Measurements from ENCODE around the gene GTF2A2. TPM values are rescaled to one million over a fixed set of nuclear protein-coding genes. Genes with fewer than 3 reads are reported as not detected.

The GTF2A2 gene
- polyA plus RNA-seq, 1 of the 3 experiments (the other 2 are of a cell fraction) = 77.4 TPM

GRCh38 chr15:59654046-59654445 is 3.3 kb downstream of the GTF2A2 start:
- H3K4me2 ChIP-seq = no peak overlapping the region
- H3F3A ChIP-seq (replicated peaks; ENCODE audit: insufficient read depth) = peaks cover 18% of the 10 kb centered on the region
- no peak for DNase-seq
- H3K36me3 ChIP-seq (replicated peaks in 1 of 2; ENCODE audit: control insufficient read depth in 1 of 2, insufficient read depth in 2 of 2, low read length in 1 of 2) = peaks cover 33 to 54% of the 10 kb centered on the region in 2 experiments
- H3K9me2 ChIP-seq = no peaks in the 10 kb centered on the region
- H3K79me2 ChIP-seq (ENCODE audit: insufficient read depth) = peaks cover 68% of the 10 kb centered on the region
- WGBS (ENCODE audit: low lambda C conversion rate) = 100% methylated on average over 1 of the region's 1 CpG
- H3K27me3 ChIP-seq (ENCODE audit: insufficient read depth) = no peaks in the 10 kb centered on the region
- H2AFZ ChIP-seq (ENCODE audit: low read depth) = no peak overlapping the region
- peaks cover 21% of the 10 kb centered on the region for H4K20me1 ChIP-seq (ENCODE audit: insufficient read depth)
- no peak overlapping the region for H3K9ac ChIP-seq
- H3K4me3 ChIP-seq (ENCODE audit: low read depth in 2 of 2, low read length in 1 of 2) = no peak overlapping the region
- no peaks in the 10 kb centered on the region for H3K9me3 ChIP-seq
- H3K4me1 ChIP-seq (ENCODE audit: control insufficient read depth in 1 of 2, insufficient read depth in 2 of 2, low read depth in 1 of 2, low read length in 1 of 2) = peaks cover 8 to 9% of the 10 kb centered on the region in 2 experiments; a peak in 3 of 4 replicates
- ChIA-PET POLR2A (no interaction called here), CTCF (interaction anchor here (1.0 to 3.3 kb wide), 5 partner anchors 9 to 125 kb away, joined by 3 to 11 read pairs (median 4); no protein-coding TSS in a partner anchor)
- no peak for TF ChIP-seq TAF1 (IDR thresholded peaks at IDR 0.05; ENCODE audit: borderline replicate concordance, low read depth, low read length)
- no peak for TF ChIP-seq SIN3A (IDR thresholded peaks at IDR 0.05; ENCODE audit: borderline replicate concordance, low read depth, low read length)
- no peak for TF ChIP-seq GABPA (IDR thresholded peaks at IDR 0.05; ENCODE audit: low read depth)
- no peak for TF ChIP-seq USF1 (IDR thresholded peaks at IDR 0.05; ENCODE audit: borderline replicate concordance, low read depth)
- TF ChIP-seq MXI1 (IDR thresholded peaks at IDR 0.05; ENCODE audit: low read depth, low read length) = no peak
- no peak for TF ChIP-seq USF2 (IDR thresholded peaks at IDR 0.05; ENCODE audit: borderline replicate concordance, low read depth, low read length)
- no peak for TF ChIP-seq RXRA (IDR thresholded peaks at IDR 0.05; ENCODE audit: borderline replicate concordance, low read depth)
- no peak for TF ChIP-seq NFIC (IDR thresholded peaks at IDR 0.05; ENCODE audit: borderline replicate concordance)
- no peak for TF ChIP-seq ELF1 (IDR thresholded peaks at IDR 0.05)
- TF ChIP-seq MAX (IDR thresholded peaks at IDR 0.05; ENCODE audit: low read depth) = no peak
- TF ChIP-seq GATA2 (CRISPR knock-in tag; IDR thresholded peaks at IDR 0.05) = no peak
- H3K27ac ChIP-seq (ENCODE audit: low read depth in 2 of 2, low read length in 1 of 2) = no peak overlapping the region

GRCh38 chr15:59649603-59650002 is 7.7 kb downstream of the GTF2A2 start:
- H3K36me3 ChIP-seq (replicated peaks in 1 of 2; ENCODE audit: control insufficient read depth in 1 of 2, insufficient read depth in 2 of 2, low read length in 1 of 2) = peaks cover 48 to 81% of the 10 kb centered on the region in 2 experiments
- CTCF ChIA-PET = interaction anchor here (1.1 kb wide), 1 partner anchor 117 kb away, joined by 4 read pairs; no protein-coding TSS in a partner anchor
- no peak overlapping the region for H3K27ac ChIP-seq (ENCODE audit: low read depth in 2 of 2, low read length in 1 of 2)
- H3K27me3 ChIP-seq (ENCODE audit: insufficient read depth) = no peaks in the 10 kb centered on the region
- no peak overlapping the region for H3K4me2 ChIP-seq
- H3K79me2 ChIP-seq (ENCODE audit: insufficient read depth) = peaks cover 59% of the 10 kb centered on the region
- no peak overlapping the region for H2AFZ ChIP-seq (ENCODE audit: low read depth)
- POLR2A ChIA-PET = no interaction called here
- peaks cover 6% of the 10 kb centered on the region; the same call in 1 of the 2 replicates for H4K20me1 ChIP-seq (ENCODE audit: insufficient read depth)
- H3K9me2 ChIP-seq = no peaks in the 10 kb centered on the region
- H3K4me3 ChIP-seq (ENCODE audit: low read depth in 2 of 2, low read length in 1 of 2) = no peak overlapping the region
- no peaks in the 10 kb centered on the region for H3K4me1 ChIP-seq (ENCODE audit: control insufficient read depth in 1 of 2, insufficient read depth in 2 of 2, low read depth in 1 of 2, low read length in 1 of 2)
- no peak for DNase-seq
- H3F3A ChIP-seq (replicated peaks; ENCODE audit: insufficient read depth) = peaks cover 16% of the 10 kb centered on the region
- H3K9ac ChIP-seq = no peak overlapping the region
- no peaks in the 10 kb centered on the region for H3K9me3 ChIP-seq
- TF ChIP-seq CHD2 (IDR thresholded peaks at IDR 0.05; ENCODE audit: low read length, partially characterized antibody) (no peak), TCF12 (IDR thresholded peaks at IDR 0.05) (no peak), FOXM1 (IDR thresholded peaks at IDR 0.05; ENCODE audit: low read depth) (no peak), GATA2 (CRISPR knock-in tag; IDR thresholded peaks at IDR 0.05) (no peak), RAD21 (IDR thresholded peaks at IDR 0.05; ENCODE audit: low read length) (no peak), TAF1 (IDR thresholded peaks at IDR 0.05; ENCODE audit: borderline replicate concordance, low read depth, low read length) (no peak), YY1 (IDR thresholded peaks at IDR 0.05; ENCODE audit: low read depth) (no peak), CTCF (IDR thresholded peaks at IDR 0.05) (no peak), USF1 (IDR thresholded peaks at IDR 0.05; ENCODE audit: borderline replicate concordance, low read depth) (no peak), NFIC (IDR thresholded peaks at IDR 0.05; ENCODE audit: borderline replicate concordance) (no peak), NRF1 (IDR thresholded peaks at IDR 0.05; ENCODE audit: low read depth, low read length) (no peak), TEAD4 (IDR thresholded peaks at IDR 0.05; ENCODE audit: borderline replicate concordance, insufficient read depth) (no peak), ZBTB33 (IDR thresholded peaks at IDR 0.05; ENCODE audit: borderline replicate concordance, low read depth) (no peak), MXI1 (IDR thresholded peaks at IDR 0.05; ENCODE audit: low read depth, low read length) (no peak), MAX (IDR thresholded peaks at IDR 0.05; ENCODE audit: low read depth) (no peak), MEF2A (IDR thresholded peaks at IDR 0.05; ENCODE audit: borderline replicate concordance, low read depth) (no peak)

Data from SK-N-SH (cell line).